ENCODE measurements around the gene PHC3. TPM values are rescaled to one million over a fixed set of nuclear protein-coding genes. Genes with fewer than 3 reads are reported as not detected.

Gene PHC3
- total RNA-seq, 1 experiment from 2014 or later: 29.8 TPM

GRCh38 chr3:170159933-170160332 is 21.6 kb downstream of the PHC3 start:
- no peak for DNase-seq
- Histone ChIP-seq H3K4me1 (no peaks in the 10 kb centered on the region), H3K36me3 (peaks cover 46% of the 10 kb centered on the region), H3K9me3 (replicated peaks) (no peaks in the 10 kb centered on the region), H3K27me3 (no peaks in the 10 kb centered on the region), H3K4me3 (no peak overlapping the region), H3K27ac (no peak overlapping the region)

GRCh38 chr3:170159459-170159858 is 22.1 kb downstream of the PHC3 start:
- no peaks in the 10 kb centered on the region for H3K9me3 ChIP-seq (replicated peaks)
- H3K27me3 ChIP-seq: no peaks in the 10 kb centered on the region
- H3K4me3 ChIP-seq: no peak overlapping the region
- DNase-seq: no peak
- no peak overlapping the region for H3K27ac ChIP-seq
- H3K36me3 ChIP-seq: peaks cover 51% of the 10 kb centered on the region
- H3K4me1 ChIP-seq: no peaks in the 10 kb centered on the region

- H3K4me3 ChIP-seq: no peak overlapping the region
- no peak for DNase-seq
- H3K9me3 ChIP-seq (replicated peaks): no peaks in the 10 kb centered on the region
Measured at GRCh38 chr3:170155604-170156003, 25.9 kb downstream of the PHC3 start.

GRCh38 chr3:170154569-170155143 is 26.9 kb downstream of the PHC3 start:
- H3K9me3 ChIP-seq (replicated peaks): no peaks in the 10 kb centered on the region
- no peaks in the 10 kb centered on the region for H3K4me1 ChIP-seq
- no peak overlapping the region for H3K27ac ChIP-seq
- no peaks in the 10 kb centered on the region for H3K27me3 ChIP-seq
- H3K4me3 ChIP-seq: no peak overlapping the region
- no peak for DNase-seq
- H3K36me3 ChIP-seq: peaks cover 26% of the 10 kb centered on the region

More at GRCh38 chr3:170155604-170156003, 25.9 kb downstream of the PHC3 start:
- no peak overlapping the region for H3K27ac ChIP-seq
- no peaks in the 10 kb centered on the region for H3K4me1 ChIP-seq
- no peaks in the 10 kb centered on the region for H3K27me3 ChIP-seq
- peaks cover 34% of the 10 kb centered on the region for H3K36me3 ChIP-seq

- no peaks in the 10 kb centered on the region for H3K4me1 ChIP-seq
- DNase-seq: no peak
- peaks cover 26% of the 10 kb centered on the region for H3K36me3 ChIP-seq
- H3K4me3 ChIP-seq: no peak overlapping the region
- H3K27ac ChIP-seq: no peak overlapping the region
- no peaks in the 10 kb centered on the region for H3K27me3 ChIP-seq
- no peaks in the 10 kb centered on the region for H3K9me3 ChIP-seq (replicated peaks)
Measured at GRCh38 chr3:170154084-170154483, 27.4 kb downstream of the PHC3 start.

- no peak overlapping the region for H3K27ac ChIP-seq
- no peak for DNase-seq
- no peaks in the 10 kb centered on the region for H3K9me3 ChIP-seq (replicated peaks)
- peaks cover 24% of the 10 kb centered on the region for H3K36me3 ChIP-seq
- no peaks in the 10 kb centered on the region for H3K4me1 ChIP-seq
- no peaks in the 10 kb centered on the region for H3K27me3 ChIP-seq
- no peak overlapping the region for H3K4me3 ChIP-seq
Measured at GRCh38 chr3:170151536-170151935, 30.0 kb downstream of the PHC3 start.

GRCh38 chr3:170149016-170149415 is 32.5 kb downstream of the PHC3 start:
- Histone ChIP-seq H3K4me1 (no peaks in the 10 kb centered on the region), H3K4me3 (no peak overlapping the region)

GRCh38 chr3:170145278-170145677 is 36.3 kb downstream of the PHC3 start:
- H3K27me3 ChIP-seq: no peaks in the 10 kb centered on the region
- H3K4me1 ChIP-seq: no peaks in the 10 kb centered on the region
- H3K9me3 ChIP-seq (replicated peaks): no peaks in the 10 kb centered on the region
- H3K27ac ChIP-seq: no peak overlapping the region
- H3K4me3 ChIP-seq: no peak overlapping the region
- no peak for DNase-seq
- H3K36me3 ChIP-seq: peaks cover 16% of the 10 kb centered on the region

More at GRCh38 chr3:170149016-170149415, 32.5 kb downstream of the PHC3 start:
- no peak for DNase-seq
- Histone ChIP-seq H3K27ac (no peak overlapping the region), H3K27me3 (no peaks in the 10 kb centered on the region), H3K36me3 (peaks cover 19% of the 10 kb centered on the region), H3K9me3 (replicated peaks) (no peaks in the 10 kb centered on the region)

GRCh38 chr3:170144437-170144843 is 37.1 kb downstream of the PHC3 start:
- Histone ChIP-seq H3K4me3 (no peak overlapping the region), H3K27ac (no peak overlapping the region), H3K4me1 (no peaks in the 10 kb centered on the region), H3K9me3 (replicated peaks) (no peaks in the 10 kb centered on the region), H3K36me3 (peaks cover 16% of the 10 kb centered on the region), H3K27me3 (no peaks in the 10 kb centered on the region)
- no peak for DNase-seq

GRCh38 chr3:170142373-170142772 is 39.2 kb downstream of the PHC3 start:
- Histone ChIP-seq H3K4me3 (no peak overlapping the region), H3K9me3 (replicated peaks) (no peaks in the 10 kb centered on the region), H3K36me3 (peaks cover 14% of the 10 kb centered on the region), H3K27ac (no peak overlapping the region), H3K27me3 (no peaks in the 10 kb centered on the region), H3K4me1 (no peaks in the 10 kb centered on the region)
- no peak for DNase-seq

GRCh38 chr3:170137986-170138385 is 43.5 kb downstream of the PHC3 start:
- H3K27ac ChIP-seq: no peak overlapping the region
- no peak for DNase-seq
- H3K36me3 ChIP-seq: peaks cover 24% of the 10 kb centered on the region
- H3K27me3 ChIP-seq: no peaks in the 10 kb centered on the region
- no peak overlapping the region for H3K4me3 ChIP-seq
- no peaks in the 10 kb centered on the region for H3K9me3 ChIP-seq (replicated peaks)
- no peaks in the 10 kb centered on the region for H3K4me1 ChIP-seq

GRCh38 chr3:170132335-170132734 is 49.2 kb downstream of the PHC3 start:
- peaks cover 3% of the 10 kb centered on the region; the same call in 1 of the 2 replicates for H3K4me1 ChIP-seq
- H3K36me3 ChIP-seq: peaks cover 47% of the 10 kb centered on the region
- 0 out of 2 replicates have a peak, but pooled peaks cover 4% of the 10 kb centered on the region for H3K9me3 ChIP-seq (replicated peaks)
- H3K4me3 ChIP-seq: no peak overlapping the region
- DNase-seq: no peak
- no peaks in the 10 kb centered on the region for H3K27me3 ChIP-seq
- H3K27ac ChIP-seq: no peak overlapping the region

GRCh38 chr3:170130532-170130931 is 51.0 kb downstream of the PHC3 start:
- Histone ChIP-seq H3K4me3 (no peak overlapping the region), H3K27ac (no peak overlapping the region), H3K27me3 (no peaks in the 10 kb centered on the region), H3K9me3 (replicated peaks) (0 out of 2 replicates have a peak, but pooled peaks cover 4% of the 10 kb centered on the region), H3K36me3 (peaks cover 43% of the 10 kb centered on the region), H3K4me1 (peaks cover 3% of the 10 kb centered on the region; the same call in 1 of the 2 replicates)
- no peak for DNase-seq

GRCh38 chr3:170128977-170129431 is 52.5 kb downstream of the PHC3 start:
- Histone ChIP-seq H3K4me1 (peaks cover 3% of the 10 kb centered on the region; the same call in 1 of the 2 replicates), H3K27me3 (no peaks in the 10 kb centered on the region), H3K4me3 (no peak overlapping the region), H3K36me3 (peaks cover 43% of the 10 kb centered on the region), H3K9me3 (replicated peaks) (0 out of 2 replicates have a peak, but pooled peaks cover 4% of the 10 kb centered on the region), H3K27ac (peak overlapping the region; percentile 36)
- DNase-seq: peak in 1 of 2 experiments; percentile 7

GRCh38 chr3:170128259-170128976 is 53.1 kb downstream of the PHC3 start:
- Histone ChIP-seq H3K4me3 (no peak overlapping the region), H3K4me1 (peaks cover 3% of the 10 kb centered on the region; the same call in 1 of the 2 replicates), H3K36me3 (peaks cover 39% of the 10 kb centered on the region), H3K9me3 (replicated peaks) (0 out of 2 replicates have a peak, but pooled peaks cover 4% of the 10 kb centered on the region), H3K27ac (peak overlapping the region; percentile 36), H3K27me3 (no peaks in the 10 kb centered on the region)
- DNase-seq: peak; percentile 22 to 48

Data from SJCRH30 (cell line).